ENCODE measurements around the gene CDIPT.
A peak's percentile ranks its signal among the peaks of the same experiment; 100 is the strongest.
"Not testable (repeated sequence)": the region's sequence is repeated elsewhere in the genome, so short reads cannot be mapped to it uniquely, and the experiment has no call there.

Gene CDIPT

DNA sequence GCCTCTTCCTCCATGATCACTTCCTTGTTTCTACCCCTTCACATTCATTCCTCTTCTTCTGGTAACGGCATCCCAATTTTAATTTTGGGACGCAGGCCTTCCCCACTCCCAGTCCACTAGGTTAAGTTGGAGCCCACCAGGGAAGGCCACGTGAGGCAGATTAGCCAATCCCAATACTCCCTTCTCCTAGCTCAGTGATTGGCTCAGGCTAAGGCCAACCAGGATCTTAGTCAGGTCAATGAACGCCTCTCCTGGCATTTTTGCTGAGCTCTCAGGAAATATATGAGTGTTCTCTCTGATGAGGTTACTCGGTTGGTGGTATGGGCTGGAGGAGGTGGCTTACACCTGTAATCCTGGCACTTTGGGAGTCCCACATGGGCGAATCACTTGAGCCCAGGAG lies 21.0 kb upstream of the CDIPT start:
- Histone ChIP-seq H3K4me3 (ENCODE audit: low read length) (no peak overlapping the region), H3K4me1 (ENCODE audit: insufficient read depth, low read length) (no peaks in the 10 kb centered on the region), H3K36me3 (ENCODE audit: insufficient read depth, low read length) (peaks cover 31% of the 10 kb centered on the region), H3K27me3 (ENCODE audit: insufficient read depth, low read length) (no peaks in the 10 kb centered on the region), H3K9me3 (ENCODE audit: low read length) (no peaks in the 10 kb centered on the region), H2AFZ (ENCODE audit: low read depth, low read length) (no peak overlapping the region)

- peaks cover 2% of the 10 kb centered on the region for H3K27me3 ChIP-seq (ENCODE audit: insufficient read depth, low read length)
Observed at GRCh38 chr16:29881050-29881449, 18.0 kb upstream of the CDIPT start.

GRCh38 chr16:29878172-29878571 lies 15.1 kb upstream of the CDIPT start:
- peaks cover 2% of the 10 kb centered on the region for H3K27me3 ChIP-seq (ENCODE audit: insufficient read depth, low read length)
- no peaks in the 10 kb centered on the region for H3K4me1 ChIP-seq (ENCODE audit: insufficient read depth, low read length)
- no peak overlapping the region for H3K4me3 ChIP-seq (ENCODE audit: low read length)
- H3K36me3 ChIP-seq (ENCODE audit: insufficient read depth, low read length) = peaks cover 19% of the 10 kb centered on the region
- H2AFZ ChIP-seq (ENCODE audit: low read depth, low read length) = no peak overlapping the region
- H3K9me3 ChIP-seq (ENCODE audit: low read length) = no peaks in the 10 kb centered on the region

More at GRCh38 chr16:29881050-29881449, 18.0 kb upstream of the CDIPT start:
- H3K9me3 ChIP-seq (ENCODE audit: low read length) = no peaks in the 10 kb centered on the region
- no peak overlapping the region for H2AFZ ChIP-seq (ENCODE audit: low read depth, low read length)
- H3K36me3 ChIP-seq (ENCODE audit: insufficient read depth, low read length) = peaks cover 29% of the 10 kb centered on the region
- no peaks in the 10 kb centered on the region for H3K4me1 ChIP-seq (ENCODE audit: insufficient read depth, low read length)
- H3K4me3 ChIP-seq (ENCODE audit: low read length) = no peak overlapping the region

GRCh38 chr16:29877266-29877961 lies 14.4 kb upstream of the CDIPT start:
- Histone ChIP-seq H3K9me3 (ENCODE audit: low read length) (no peaks in the 10 kb centered on the region), H3K4me3 (ENCODE audit: low read length) (no peak overlapping the region), H3K36me3 (ENCODE audit: insufficient read depth, low read length) (peaks cover 14% of the 10 kb centered on the region), H2AFZ (ENCODE audit: low read depth, low read length) (no peak overlapping the region), H3K4me1 (ENCODE audit: insufficient read depth, low read length) (no peaks in the 10 kb centered on the region), H3K27me3 (ENCODE audit: insufficient read depth, low read length) (peaks cover 2% of the 10 kb centered on the region)

DNA sequence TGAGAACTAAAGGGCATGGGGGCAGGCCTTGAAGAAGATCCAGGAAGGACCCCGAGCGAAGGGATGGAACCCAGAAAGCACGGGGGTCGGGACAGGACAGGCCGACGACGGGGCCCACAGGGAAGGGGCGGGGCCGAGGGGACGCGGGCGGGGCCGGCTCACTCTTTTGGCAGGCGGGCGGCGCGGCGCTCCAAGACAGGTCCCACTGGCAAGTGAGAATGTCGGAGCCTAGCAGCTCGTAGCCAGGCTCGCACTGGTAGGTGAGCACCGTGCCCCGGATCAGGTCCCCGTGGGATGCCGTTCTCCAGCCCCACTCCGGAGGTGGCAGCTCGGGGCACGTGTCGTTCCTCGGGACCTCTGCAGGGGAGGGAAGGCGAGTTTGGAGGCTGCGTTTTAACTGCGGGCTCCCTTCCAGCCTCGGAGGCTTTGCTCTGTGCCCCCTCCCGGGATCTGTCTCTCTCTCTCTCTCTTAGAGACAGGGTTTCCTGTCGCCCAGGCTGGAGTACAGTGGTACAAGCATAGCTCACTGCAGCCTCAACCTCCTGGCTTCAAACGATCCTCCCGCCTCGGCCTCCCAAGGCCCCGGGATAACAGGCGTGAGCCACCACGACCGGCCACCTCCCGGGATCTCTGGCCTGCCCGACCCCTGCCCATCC lies 13.7 kb upstream of the CDIPT start:
- Histone ChIP-seq H3K4me1 (ENCODE audit: insufficient read depth, low read length) (no peaks in the 10 kb centered on the region), H3K36me3 (ENCODE audit: insufficient read depth, low read length) (peaks cover 14% of the 10 kb centered on the region), H2AFZ (ENCODE audit: low read depth, low read length) (no peak overlapping the region), H3K27me3 (ENCODE audit: insufficient read depth, low read length) (peaks cover 2% of the 10 kb centered on the region), H3K4me3 (ENCODE audit: low read length) (no peak overlapping the region), H3K9me3 (ENCODE audit: low read length) (no peaks in the 10 kb centered on the region)

GRCh38 chr16:29876217-29876593 lies 13.2 kb upstream of the CDIPT start:
- Histone ChIP-seq H3K36me3 (ENCODE audit: insufficient read depth, low read length) (peaks cover 14% of the 10 kb centered on the region), H2AFZ (ENCODE audit: low read depth, low read length) (no peak overlapping the region), H3K4me1 (ENCODE audit: insufficient read depth, low read length) (no peaks in the 10 kb centered on the region), H3K9me3 (ENCODE audit: low read length) (no peaks in the 10 kb centered on the region), H3K4me3 (ENCODE audit: low read length) (no peak overlapping the region), H3K27me3 (ENCODE audit: insufficient read depth, low read length) (peaks cover 2% of the 10 kb centered on the region)

GRCh38 chr16:29875206-29875605 lies 12.2 kb upstream of the CDIPT start:
- H3K9me3 ChIP-seq (ENCODE audit: low read length) = no peaks in the 10 kb centered on the region
- H3K4me1 ChIP-seq (ENCODE audit: insufficient read depth, low read length) = no peaks in the 10 kb centered on the region
- H2AFZ ChIP-seq (ENCODE audit: low read depth, low read length) = no peak overlapping the region
- peaks cover 14% of the 10 kb centered on the region for H3K36me3 ChIP-seq (ENCODE audit: insufficient read depth, low read length)
- peaks cover 2% of the 10 kb centered on the region for H3K27me3 ChIP-seq (ENCODE audit: insufficient read depth, low read length)
- no peak overlapping the region for H3K4me3 ChIP-seq (ENCODE audit: low read length)

GRCh38 chr16:29873319-29873718 lies 10.3 kb upstream of the CDIPT start:
- no peaks in the 10 kb centered on the region for H3K4me1 ChIP-seq (ENCODE audit: insufficient read depth, low read length)
- H3K36me3 ChIP-seq (ENCODE audit: insufficient read depth, low read length) = peaks cover 8% of the 10 kb centered on the region
- H2AFZ ChIP-seq (ENCODE audit: low read depth, low read length) = no peak overlapping the region
- no peak overlapping the region for H3K4me3 ChIP-seq (ENCODE audit: low read length)
- peaks cover 2% of the 10 kb centered on the region for H3K27me3 ChIP-seq (ENCODE audit: insufficient read depth, low read length)
- no peaks in the 10 kb centered on the region for H3K9me3 ChIP-seq (ENCODE audit: low read length)

DNA sequence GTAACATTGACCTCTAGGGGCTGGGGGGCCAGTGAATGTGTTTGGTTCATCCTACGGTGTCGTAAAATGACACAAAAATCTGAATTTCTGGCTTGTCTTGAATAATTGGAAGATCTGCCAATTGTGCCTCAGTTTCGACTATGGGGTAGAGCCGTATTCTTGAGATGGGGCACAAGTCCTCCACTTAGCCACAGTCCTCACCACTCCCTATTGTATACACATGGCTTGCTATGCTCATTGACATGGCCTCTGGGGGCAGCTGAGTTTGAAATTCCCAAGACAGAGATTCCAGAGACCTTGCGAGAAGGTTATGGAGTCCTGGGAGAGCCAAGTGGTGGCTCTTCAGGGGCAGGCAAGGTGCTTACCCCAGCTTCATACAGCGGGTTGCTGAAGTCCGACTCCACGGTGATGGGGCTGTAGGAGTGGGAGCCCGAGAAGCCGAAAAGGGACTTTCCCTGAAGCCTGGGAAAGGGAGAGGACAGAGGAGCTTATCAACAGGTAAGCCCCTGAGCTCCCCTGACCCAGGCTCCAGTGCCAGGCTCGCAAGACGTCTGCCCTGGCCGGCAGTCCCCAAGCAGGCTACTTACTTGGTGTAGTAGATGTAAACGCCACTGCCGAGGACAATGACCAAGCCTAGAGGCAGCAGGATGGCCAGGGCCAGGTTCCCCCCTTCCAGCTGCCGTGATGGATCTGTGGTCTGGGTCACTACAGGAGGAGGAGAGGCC lies 9.0 kb upstream of the CDIPT start:
- Histone ChIP-seq H3K4me1 (ENCODE audit: insufficient read depth, low read length) (no peaks in the 10 kb centered on the region), H3K36me3 (ENCODE audit: insufficient read depth, low read length) (peaks cover 8% of the 10 kb centered on the region)

GRCh38 chr16:29869067-29869466 lies 6.0 kb upstream of the CDIPT start:
- H2AFZ ChIP-seq (ENCODE audit: low read depth, low read length); H3K4me1 ChIP-seq (ENCODE audit: insufficient read depth, low read length); H3K9me3 ChIP-seq (ENCODE audit: low read length); H3K27me3 ChIP-seq (ENCODE audit: insufficient read depth, low read length); H3K36me3 ChIP-seq (ENCODE audit: insufficient read depth, low read length); H3K4me3 ChIP-seq (ENCODE audit: low read length): not testable (repeated sequence)

More for the DNA sequence above, 9.0 kb upstream of the CDIPT start:
- Histone ChIP-seq H2AFZ (ENCODE audit: low read depth, low read length) (no peak overlapping the region), H3K27me3 (ENCODE audit: insufficient read depth, low read length) (peaks cover 2% of the 10 kb centered on the region), H3K4me3 (ENCODE audit: low read length) (no peak overlapping the region), H3K9me3 (ENCODE audit: low read length) (no peaks in the 10 kb centered on the region)

DNA sequence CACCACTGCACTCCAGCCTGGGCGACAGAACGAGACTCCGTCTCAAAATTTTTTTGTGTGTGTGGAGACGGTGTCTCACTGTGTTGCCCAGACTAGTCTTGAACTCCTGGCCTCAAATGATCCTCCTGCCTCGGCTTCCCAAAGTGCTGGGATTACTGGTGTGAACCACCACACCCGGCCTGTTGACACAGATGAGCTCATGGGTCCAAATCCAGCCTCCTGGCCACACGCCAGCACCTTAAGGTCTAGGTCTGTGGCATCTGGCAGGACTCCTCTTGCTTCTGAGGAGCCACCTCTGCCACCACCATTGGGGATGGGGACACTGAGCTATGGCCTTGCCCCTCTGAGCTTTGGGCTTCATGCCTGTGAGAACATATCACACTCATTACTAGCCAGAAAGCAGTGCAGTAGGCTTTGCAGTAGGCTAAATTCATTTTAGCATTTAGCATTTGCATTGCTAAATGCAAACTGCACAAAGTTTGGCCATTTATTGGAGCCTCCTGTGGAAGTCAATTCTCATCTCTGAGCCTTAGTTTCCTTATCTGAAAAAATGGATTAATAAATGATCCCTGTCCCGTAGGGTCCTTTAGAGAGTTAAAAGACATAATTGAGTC lies 5.5 kb upstream of the CDIPT start:
- Histone ChIP-seq H3K4me1 (ENCODE audit: insufficient read depth, low read length) (peaks cover 3% of the 10 kb centered on the region), H3K36me3 (ENCODE audit: insufficient read depth, low read length) (peaks cover 3% of the 10 kb centered on the region), H2AFZ (ENCODE audit: low read depth, low read length) (no peak overlapping the region), H3K4me3 (ENCODE audit: low read length) (no peak overlapping the region), H3K9me3 (ENCODE audit: low read length) (no peaks in the 10 kb centered on the region), H3K27me3 (ENCODE audit: insufficient read depth, low read length) (no peaks in the 10 kb centered on the region)

- Histone ChIP-seq H3K36me3 (ENCODE audit: insufficient read depth, low read length) (peaks cover 7% of the 10 kb centered on the region), H3K27me3 (ENCODE audit: insufficient read depth, low read length) (no peaks in the 10 kb centered on the region), H3K9me3 (ENCODE audit: low read length) (no peaks in the 10 kb centered on the region), H3K4me3 (ENCODE audit: low read length) (no peak overlapping the region), H3K4me1 (ENCODE audit: insufficient read depth, low read length) (peaks cover 3% of the 10 kb centered on the region), H2AFZ (ENCODE audit: low read depth, low read length) (no peak overlapping the region)
Observed at GRCh38 chr16:29864205-29864604, 1.2 kb upstream of the CDIPT start.

DNA sequence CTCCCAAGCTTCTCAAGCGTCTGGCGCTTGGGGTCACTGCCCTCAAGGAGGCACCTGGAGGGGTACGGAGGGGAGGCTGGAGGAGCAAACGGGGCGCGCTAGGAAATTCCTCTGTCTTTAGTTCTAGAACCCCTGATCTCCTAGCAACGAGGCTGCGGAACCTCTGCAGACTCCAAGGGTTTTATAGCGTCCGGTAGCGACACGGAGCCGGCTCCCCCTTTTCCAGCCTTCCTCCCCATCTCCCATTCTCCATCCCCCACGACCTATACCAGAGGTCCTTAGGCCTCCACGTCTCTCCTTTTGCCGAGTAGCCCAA lies 601 bp upstream of the CDIPT start:
- Histone ChIP-seq H3K4me1 (ENCODE audit: insufficient read depth, low read length) (peaks cover 3% of the 10 kb centered on the region), H3K9me3 (ENCODE audit: low read length) (no peaks in the 10 kb centered on the region), H2AFZ (ENCODE audit: low read depth, low read length) (no peak overlapping the region), H3K4me3 (ENCODE audit: low read length) (peak overlapping the region; percentile 16), H3K36me3 (ENCODE audit: insufficient read depth, low read length) (peaks cover 7% of the 10 kb centered on the region), H3K27me3 (ENCODE audit: insufficient read depth, low read length) (no peaks in the 10 kb centered on the region)
